GM12872 (cell line): ENCODE results near the gene SUPT4H1.

Experiments used
- TF ChIP-seq, protein P1 (sequence below): IDR thresholded peaks from 3 replicates; pipeline ENCODE4 v1.5.1; 2011; ENCODE audit warnings: low read depth, mild to moderate bottlenecking, low read length, moderate library complexity; ENCODE audit not compliant: insufficient read depth

SUPT4H1 gene

DNA sequence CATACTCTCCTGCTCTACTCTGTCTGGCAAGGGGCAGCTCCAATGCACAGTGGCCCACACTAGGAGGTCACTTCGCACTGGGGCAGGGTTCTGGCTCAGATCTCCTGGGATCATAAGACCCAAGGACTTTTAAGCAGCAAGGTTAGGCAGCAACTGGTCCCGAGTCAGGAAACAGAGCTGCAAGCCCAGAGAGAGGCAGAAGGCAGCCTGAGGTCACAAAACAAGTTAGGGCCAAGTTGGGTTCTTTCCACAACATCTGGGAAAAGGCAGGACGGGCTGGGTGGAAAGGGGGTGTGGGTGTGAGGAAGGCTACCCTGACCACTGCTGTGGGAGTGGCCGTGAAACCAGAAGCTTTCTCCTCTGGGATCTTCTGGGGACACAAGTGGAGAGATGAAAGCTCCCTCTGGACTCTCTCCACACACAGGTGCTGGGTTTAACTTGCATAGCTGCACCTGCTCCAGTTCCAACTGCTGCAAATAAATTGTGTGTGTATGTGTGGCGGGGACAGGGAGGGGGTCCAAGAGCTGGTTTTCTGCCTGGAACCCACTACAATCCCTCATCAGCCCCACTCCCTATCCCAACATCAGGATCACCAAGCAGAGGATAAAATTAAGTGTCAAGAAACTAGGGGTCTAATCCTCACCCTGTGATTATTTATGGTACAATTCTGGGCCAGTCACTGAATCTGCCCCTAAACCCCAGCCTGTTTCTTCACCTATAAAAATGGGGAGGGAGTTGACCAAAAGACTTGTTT, 15.4 kb downstream of the SUPT4H1 start:
- TF ChIP-seq, protein P1, sequence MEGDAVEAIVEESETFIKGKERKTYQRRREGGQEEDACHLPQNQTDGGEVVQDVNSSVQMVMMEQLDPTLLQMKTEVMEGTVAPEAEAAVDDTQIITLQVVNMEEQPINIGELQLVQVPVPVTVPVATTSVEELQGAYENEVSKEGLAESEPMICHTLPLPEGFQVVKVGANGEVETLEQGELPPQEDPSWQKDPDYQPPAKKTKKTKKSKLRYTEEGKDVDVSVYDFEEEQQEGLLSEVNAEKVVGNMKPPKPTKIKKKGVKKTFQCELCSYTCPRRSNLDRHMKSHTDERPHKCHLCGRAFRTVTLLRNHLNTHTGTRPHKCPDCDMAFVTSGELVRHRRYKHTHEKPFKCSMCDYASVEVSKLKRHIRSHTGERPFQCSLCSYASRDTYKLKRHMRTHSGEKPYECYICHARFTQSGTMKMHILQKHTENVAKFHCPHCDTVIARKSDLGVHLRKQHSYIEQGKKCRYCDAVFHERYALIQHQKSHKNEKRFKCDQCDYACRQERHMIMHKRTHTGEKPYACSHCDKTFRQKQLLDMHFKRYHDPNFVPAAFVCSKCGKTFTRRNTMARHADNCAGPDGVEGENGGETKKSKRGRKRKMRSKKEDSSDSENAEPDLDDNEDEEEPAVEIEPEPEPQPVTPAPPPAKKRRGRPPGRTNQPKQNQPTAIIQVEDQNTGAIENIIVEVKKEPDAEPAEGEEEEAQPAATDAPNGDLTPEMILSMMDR: no peak

DNA sequence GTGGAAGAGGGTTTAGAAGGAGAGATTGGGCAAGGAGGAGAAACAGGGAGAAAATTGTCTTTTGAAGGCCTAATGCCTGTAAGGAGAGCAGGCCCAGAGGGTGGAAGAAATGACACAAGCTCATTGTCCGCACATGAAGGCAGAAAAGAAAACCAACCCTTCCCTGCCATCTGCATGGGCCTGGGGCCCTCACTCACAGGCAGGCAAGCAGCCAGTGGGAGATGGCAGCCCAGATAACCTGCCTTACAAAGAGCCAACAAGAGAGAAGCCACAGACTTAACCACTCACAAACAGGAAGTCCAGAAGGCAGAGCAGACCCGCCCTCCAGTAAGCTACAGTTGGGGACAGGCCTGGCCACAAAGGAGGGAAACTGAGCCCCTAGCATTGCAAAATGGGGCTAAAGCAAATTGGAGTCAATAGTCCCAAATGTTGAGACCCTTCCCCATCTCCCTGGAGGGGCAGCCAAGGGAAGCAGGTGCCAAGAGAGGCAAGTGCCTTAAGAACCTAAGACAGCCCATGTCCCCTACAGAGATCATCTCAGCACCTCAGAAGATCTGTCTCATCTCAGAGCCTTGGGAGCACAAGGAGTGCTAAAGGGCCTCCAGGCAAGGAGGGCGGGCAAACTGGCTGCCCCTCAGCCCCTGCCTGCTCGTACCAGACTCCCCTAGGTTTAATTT, 16.1 kb downstream of the SUPT4H1 start:
- TF ChIP-seq, protein P1: no peak

DNA sequence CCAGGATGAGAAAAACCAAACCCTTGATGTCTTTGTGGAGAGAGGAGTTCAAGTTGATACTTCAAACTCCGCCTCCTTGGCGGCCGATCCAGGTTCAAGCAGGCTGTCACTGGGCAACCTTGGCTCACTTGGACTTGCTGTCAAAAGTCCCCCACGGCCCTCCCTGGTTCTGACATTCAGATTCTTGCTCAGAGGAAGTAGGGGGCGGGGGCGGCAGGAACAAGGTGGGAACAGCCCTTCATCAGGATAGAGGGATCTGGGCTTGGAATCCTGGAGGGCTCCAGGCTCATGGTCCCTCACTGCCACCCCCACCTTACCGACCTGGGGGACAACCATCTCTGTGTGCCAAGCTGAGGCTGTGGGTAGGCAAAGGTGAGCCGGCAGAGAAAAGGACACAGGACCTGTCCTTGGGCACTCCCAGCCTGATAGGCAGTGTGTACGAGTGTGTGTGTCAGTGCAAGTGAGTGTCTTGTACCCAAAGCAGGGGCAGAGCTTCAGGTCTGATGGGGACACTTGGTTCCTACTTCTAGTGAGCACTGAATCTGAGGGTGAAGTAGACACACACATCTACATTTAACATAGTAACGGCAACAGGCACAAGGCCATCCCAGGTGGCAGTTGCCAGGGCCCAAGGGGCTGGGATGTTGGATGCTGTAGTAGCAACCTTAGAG, 16.8 kb downstream of the SUPT4H1 start:
- TF ChIP-seq, protein P1: no peak

DNA sequence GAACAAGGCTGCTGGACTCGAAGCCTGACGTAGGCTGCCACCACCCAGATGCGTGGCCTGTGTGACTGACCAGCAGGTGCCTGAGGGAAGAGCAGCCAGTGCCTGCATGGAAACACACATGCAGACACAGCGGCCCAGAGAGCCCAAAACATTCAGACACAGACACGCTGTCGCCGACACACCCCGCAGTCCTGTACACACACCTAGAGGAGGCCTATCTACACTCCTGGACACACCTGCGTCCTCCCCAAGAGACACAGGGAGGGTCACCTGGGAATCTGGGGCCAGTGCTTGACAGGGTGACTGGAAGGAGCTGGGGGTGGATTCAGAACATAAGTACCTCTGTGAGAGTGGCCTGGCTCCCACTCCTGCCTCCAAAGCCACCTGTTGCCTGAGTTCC, 17.3 kb downstream of the SUPT4H1 start:
- TF ChIP-seq, protein P1: no peak

DNA sequence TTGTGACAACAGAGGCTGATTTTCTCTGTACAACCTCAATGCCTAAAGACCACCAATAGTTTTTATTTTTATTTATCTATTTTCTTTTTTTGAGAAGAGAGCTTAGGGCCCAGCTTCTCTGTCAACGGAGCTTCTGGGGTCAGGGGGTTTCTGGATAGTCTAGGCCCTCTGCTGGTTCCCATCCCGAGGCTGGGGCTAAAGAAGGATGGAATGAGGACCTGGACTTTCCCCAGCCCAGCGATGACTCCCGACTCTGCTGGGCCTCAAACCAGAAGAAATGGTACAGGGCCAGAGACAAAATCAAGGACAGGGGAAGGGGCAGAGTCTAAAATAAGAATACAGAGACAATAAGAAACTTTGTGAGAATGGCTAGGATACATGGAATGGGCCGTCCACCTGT, 17.7 kb downstream of the SUPT4H1 start:
- TF ChIP-seq, protein P1: no peak

DNA sequence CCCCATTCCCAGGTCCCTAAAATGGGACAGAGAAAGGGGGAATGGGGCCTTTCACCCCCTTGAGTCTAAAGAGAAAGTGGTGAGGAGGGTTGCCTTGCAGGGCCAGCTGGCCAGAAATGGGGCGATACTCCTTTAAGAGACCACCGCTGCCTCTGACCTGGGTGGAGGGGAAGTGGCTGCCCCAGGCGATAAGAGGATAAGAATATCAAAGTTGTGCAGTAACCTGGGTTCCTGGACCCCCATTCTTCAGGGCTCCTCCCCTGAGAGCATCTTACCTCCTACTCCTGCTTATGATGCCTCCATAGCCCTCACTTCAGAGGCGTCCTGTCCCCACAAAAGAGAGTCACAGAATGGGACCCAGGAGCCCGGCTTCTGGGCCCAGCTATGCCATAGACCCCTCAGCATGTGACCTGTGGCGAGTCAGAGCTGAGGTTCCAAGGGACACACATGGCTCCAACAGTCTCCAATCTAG, 18.2 kb downstream of the SUPT4H1 start:
- TF ChIP-seq, protein P1: no peak
